PC-9 (cell line): Measurements from ENCODE around the gene FAM78B.

Experiments used
- CTCF ChIP-seq: fragments of 200-600 bp; sonication (generic); conservative IDR thresholded peaks from 2 replicates; pipeline ENCODE4 v1.6.1; 2017; ENCODE audit warnings: mixed run types, antibody characterized with exemption, mild to moderate bottlenecking, moderate library complexity
- EZH2 ChIP-seq: fragments of 200-600 bp; sonication (generic); IDR thresholded peaks from 2 replicates; pipeline ENCODE4 v1.8.0; 2017; ENCODE audit warnings: antibody characterized with exemption, low read depth

GRCh38 chr1:166062421-166063070 is 104.3 kb downstream of the FAM78B start:
- TF ChIP-seq CTCF (no peak), EZH2 (no peak)
